Astrocyte of the cerebellum (primary cell): ENCODE results near the gene MIB1.

Experiments used
- DNase-seq: peaks from one replicate; pipeline ENCODE4 v3.0.0-alpha.2; 2011; ENCODE audit warnings: low read depth
- H3K4me3 ChIP-seq: 2 replicates; pipeline ENCODE4 v1.5.1; 2011; ENCODE audit warnings: mild to moderate bottlenecking, low read depth, low read length, moderate library complexity
- in situ Hi-C: cut with HindIII; loops from 2 replicates; pipeline ENCODE4 v1.10.0; 2017; ENCODE audit warnings: low sequenced_read_pairs
- TF ChIP-seq, protein P1 (sequence below): IDR thresholded peaks from 2 replicates; pipeline ENCODE4 v1.5.1; 2012; ENCODE audit warnings: low read length, low read depth, moderate library complexity, mild to moderate bottlenecking; ENCODE audit errors: missing control alignments

Gene MIB1

DNA sequence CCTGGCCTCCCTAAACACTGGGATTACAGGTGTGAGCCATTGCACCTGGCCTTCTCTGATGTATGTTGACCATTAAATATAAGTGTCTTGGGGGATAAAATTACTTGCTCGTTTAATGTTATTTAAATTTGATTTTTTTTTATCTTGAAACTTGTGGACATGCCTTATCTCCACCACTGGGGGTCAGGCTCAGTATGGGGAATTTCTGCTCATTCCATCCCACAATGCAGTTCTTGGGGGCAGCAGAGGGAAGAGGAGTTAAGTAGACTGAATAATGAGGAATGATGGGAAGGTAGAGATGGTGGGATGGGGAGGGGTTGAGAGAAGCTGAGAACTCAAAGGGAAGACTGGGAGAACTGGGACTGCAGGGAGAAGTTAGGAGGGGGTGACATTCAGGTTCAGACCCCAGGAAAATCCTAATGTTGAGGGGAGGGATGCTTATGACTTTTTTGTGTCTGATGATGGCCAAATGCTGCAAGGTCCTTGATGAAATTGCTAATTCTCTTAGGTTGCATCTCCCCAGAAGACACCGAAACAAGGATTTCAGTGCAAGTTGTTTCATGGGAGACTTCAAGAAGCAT, 174.2 kb downstream of the MIB1 start:
- in situ Hi-C loops: no loop called here
- no peak overlapping the region for H3K4me3 ChIP-seq
- TF ChIP-seq, protein P1, sequence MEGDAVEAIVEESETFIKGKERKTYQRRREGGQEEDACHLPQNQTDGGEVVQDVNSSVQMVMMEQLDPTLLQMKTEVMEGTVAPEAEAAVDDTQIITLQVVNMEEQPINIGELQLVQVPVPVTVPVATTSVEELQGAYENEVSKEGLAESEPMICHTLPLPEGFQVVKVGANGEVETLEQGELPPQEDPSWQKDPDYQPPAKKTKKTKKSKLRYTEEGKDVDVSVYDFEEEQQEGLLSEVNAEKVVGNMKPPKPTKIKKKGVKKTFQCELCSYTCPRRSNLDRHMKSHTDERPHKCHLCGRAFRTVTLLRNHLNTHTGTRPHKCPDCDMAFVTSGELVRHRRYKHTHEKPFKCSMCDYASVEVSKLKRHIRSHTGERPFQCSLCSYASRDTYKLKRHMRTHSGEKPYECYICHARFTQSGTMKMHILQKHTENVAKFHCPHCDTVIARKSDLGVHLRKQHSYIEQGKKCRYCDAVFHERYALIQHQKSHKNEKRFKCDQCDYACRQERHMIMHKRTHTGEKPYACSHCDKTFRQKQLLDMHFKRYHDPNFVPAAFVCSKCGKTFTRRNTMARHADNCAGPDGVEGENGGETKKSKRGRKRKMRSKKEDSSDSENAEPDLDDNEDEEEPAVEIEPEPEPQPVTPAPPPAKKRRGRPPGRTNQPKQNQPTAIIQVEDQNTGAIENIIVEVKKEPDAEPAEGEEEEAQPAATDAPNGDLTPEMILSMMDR: peak; percentile 63
- peak; percentile 46 for DNase-seq

DNA sequence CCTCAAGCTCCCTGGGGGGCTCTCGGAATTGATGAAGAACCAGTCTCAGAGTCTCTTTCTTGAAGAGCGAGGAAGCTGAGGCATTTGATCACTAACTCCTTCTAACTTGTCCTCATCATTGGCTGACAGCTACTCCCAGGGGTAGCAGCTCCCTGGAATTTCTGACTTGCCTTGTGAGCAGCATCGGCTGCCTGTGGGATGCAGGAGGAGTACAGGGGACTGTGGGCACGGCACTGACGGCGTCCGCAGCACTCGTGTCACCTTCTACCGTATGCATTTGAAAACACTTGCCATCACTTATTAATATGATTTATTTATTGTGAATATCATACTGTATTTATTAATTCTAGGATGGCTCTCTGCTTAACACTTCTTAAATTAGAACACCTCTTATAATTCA, 175.0 kb downstream of the MIB1 start:
- H3K4me3 ChIP-seq: no peak overlapping the region
- TF ChIP-seq, protein P1: no peak
- in situ Hi-C loops: no loop called here
- DNase-seq: no peak

DNA sequence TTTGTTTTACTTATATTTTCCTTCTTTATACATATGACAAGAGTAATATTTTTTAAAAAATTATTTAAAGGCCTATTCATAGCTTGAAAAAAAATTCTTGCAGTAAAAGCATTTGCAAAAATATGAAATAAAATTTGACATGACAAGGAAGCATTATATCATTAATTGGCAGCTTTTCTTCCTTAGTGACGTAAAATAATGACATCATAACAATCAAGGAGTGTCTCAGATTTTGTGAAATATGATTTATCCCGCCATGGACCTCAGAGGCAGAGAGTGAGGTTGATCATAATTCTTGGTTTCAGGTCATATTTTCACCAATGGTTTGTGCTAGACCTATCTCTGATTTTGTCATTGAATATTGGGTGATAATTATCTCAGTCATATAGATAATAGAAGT, 176.0 kb downstream of the MIB1 start:
- in situ Hi-C loops: no loop called here
- no peak for DNase-seq
- H3K4me3 ChIP-seq: no peak overlapping the region
- TF ChIP-seq, protein P1: no peak

DNA sequence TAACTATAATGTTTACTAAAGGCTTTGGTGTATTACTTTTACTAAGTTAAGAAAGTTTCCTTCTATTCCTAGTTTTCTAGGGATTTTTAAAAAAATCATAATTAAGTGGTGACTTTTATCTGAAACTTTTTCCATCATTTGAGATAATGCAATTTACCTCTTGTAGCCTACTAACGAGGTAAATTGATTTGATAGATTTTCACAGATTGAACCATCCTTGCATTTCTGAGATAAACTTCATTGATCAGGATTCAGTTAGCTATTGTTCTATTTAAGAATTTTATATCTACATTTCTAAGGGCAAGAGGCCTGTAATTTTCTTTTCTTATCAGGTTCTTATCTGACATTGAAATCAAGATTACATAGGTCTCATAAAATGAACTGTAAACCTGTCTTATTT, 178.1 kb downstream of the MIB1 start:
- H3K4me3 ChIP-seq: no peak overlapping the region
- TF ChIP-seq, protein P1: no peak
- in situ Hi-C loops: no loop called here
- DNase-seq: no peak
